Fibroblast of villous mesenchyme (primary cell): ENCODE data around the gene TCF12. TPM values are rescaled to one million over a fixed set of nuclear protein-coding genes. Genes with fewer than 3 reads are reported as not detected.
A peak's percentile ranks its signal among the peaks of the same experiment; 100 is the strongest.

Experiments
- DNase-seq: peaks from one replicate; pipeline ENCODE4 v3.0.0-alpha.2; 2010; ENCODE audit warnings: low read depth
- H3K4me3 ChIP-seq: 2 replicates; pipeline ENCODE4 v1.5.1; 2011; ENCODE audit warnings: low read depth, mild to moderate bottlenecking, low read length
- total RNA-seq: library from RNA; depleted of rRNA; stranded (reverse); fragments of >200 nt; gene quantifications from 2 replicates; pipeline ENCODE4 v1.2.3, GENCODE V29; 2012
- TF ChIP-seq, protein P1 (sequence below): IDR thresholded peaks from 2 replicates; pipeline ENCODE4 v1.5.1; 2012; ENCODE audit warnings: low read depth, mild to moderate bottlenecking, low read length; ENCODE audit not compliant: insufficient read depth

The TCF12 gene
- total RNA-seq, 1 donor: 110 TPM

DNA sequence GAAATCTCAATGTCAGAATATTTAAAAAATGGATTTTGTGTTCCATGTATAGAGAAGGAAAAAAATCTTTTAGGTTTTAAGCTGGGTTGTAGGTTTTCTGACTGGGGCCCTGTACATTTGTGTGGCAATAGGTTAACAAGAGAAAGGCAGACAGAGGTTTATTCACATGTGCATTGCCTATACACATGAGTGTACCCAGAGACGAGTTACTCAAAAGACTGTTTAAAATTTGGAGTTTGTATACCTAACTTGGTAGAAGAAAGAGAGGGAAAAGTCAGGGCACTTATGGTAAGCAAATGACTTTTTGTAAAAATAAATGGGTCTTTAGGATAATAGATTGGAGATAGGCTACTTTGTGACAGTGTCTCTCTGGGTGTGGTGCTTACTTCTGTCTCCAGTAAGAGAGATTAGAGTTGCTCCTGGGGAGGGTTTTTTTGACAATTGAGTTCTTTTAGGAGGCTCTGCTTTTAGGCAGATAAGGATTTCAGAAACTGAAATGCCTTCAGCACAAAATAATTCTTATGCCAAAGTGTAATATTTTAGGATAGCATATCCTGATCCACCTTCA is 225.2 kb downstream of the TCF12 start:
- TF ChIP-seq, protein P1, sequence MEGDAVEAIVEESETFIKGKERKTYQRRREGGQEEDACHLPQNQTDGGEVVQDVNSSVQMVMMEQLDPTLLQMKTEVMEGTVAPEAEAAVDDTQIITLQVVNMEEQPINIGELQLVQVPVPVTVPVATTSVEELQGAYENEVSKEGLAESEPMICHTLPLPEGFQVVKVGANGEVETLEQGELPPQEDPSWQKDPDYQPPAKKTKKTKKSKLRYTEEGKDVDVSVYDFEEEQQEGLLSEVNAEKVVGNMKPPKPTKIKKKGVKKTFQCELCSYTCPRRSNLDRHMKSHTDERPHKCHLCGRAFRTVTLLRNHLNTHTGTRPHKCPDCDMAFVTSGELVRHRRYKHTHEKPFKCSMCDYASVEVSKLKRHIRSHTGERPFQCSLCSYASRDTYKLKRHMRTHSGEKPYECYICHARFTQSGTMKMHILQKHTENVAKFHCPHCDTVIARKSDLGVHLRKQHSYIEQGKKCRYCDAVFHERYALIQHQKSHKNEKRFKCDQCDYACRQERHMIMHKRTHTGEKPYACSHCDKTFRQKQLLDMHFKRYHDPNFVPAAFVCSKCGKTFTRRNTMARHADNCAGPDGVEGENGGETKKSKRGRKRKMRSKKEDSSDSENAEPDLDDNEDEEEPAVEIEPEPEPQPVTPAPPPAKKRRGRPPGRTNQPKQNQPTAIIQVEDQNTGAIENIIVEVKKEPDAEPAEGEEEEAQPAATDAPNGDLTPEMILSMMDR: no peak
- H3K4me3 ChIP-seq: no peak overlapping the region
- DNase-seq: no peak

DNA sequence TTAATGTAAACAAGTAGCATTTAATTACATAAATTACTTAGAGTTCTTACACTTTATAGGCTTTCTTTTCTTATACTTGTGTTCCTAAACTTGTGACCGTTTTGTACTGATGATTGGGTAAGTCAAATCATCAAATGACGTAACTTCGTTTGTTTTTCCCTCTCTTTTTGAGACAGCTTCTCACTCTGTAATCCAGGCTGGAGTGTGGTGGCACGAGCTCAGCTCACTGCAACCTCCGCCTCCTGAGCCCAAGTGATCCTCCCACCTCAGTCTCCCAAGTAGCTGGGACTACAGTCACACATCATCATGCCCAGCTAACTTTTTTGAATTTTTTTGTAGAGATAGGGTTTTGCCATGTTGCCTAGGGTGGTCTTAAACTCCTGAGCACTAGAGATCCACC is 226.0 kb downstream of the TCF12 start:
- TF ChIP-seq, protein P1: no peak
- no peak for DNase-seq

DNA sequence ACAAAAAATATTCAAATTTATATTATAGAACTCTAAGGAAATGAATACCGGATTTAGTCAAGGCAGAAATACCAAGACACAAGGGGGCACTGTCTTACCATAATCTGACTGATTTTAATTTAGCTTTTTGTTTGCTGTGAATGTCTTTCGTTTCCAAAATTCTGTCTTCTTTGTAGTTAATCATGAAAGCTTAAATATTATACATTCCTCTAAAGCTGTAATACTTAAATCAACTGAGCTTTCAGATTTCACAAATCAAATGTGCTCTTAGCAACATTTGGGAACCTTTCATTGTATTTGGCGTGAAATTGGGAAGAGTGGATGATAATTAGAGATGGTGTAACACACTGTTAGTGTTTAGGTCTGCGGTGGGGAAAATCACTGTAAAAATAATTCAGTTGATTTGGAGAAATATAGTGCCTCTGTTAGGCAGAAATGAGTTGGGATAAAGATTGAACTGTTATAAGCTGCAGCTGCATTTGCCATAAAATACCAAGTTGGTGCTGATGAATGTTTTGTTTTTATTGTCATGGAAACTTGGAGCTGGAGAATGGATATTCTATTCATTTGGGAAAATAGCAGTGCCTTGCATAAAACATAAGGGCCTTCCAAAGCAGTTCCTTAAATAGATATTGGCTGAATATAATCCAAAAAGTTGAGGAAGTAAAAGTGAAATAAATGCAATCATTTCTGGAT is 228.2 kb downstream of the TCF12 start:
- no peak overlapping the region for H3K4me3 ChIP-seq
- peak; percentile 74 for DNase-seq

More for the DNA sequence above, 226.0 kb downstream of the TCF12 start:
- no peak overlapping the region for H3K4me3 ChIP-seq

DNA sequence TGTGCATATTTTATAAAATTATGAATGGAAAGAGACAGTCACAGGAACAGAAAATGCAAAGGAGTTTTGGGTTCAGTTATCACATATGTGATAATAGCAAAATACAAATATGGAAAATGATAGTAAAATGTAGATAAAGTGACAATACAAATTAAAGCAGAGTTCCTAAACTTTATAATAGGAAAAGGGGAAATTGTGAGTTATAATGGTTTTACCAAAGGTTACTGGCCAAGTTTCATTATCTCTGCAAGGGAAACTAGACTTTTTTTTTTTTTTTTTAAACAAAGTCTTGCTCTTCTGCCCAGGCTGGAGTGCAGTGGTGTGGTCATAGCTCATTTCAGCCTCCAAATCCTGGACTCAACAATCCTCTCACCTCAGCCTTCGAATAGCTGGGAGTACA is 229.2 kb downstream of the TCF12 start:
- TF ChIP-seq, protein P1: no peak
- no peak for DNase-seq
- no peak overlapping the region for H3K4me3 ChIP-seq

More for the DNA sequence above, 228.2 kb downstream of the TCF12 start:
- TF ChIP-seq, protein P1: peak; percentile 62

DNA sequence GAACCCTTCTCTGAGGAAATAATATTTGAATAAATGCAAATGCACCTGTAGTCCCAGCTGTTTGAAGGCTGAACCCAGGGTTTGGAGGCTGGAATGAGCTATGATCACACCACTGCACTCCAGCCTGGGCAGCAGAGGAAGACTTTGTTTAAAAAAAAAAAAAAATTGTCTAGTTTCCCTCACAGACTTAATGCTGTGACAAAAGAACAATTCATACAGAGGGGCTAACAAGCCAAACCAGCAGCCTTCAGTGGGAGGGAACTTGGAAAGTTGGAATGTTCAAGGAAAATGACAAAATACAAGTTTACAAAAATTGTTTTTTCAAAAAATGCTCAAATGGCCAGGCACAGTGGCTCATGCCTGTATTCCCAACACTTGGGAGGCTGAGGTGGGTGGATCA is 229.8 kb downstream of the TCF12 start:
- DNase-seq: no peak
- TF ChIP-seq, protein P1: no peak
- no peak overlapping the region for H3K4me3 ChIP-seq

DNA sequence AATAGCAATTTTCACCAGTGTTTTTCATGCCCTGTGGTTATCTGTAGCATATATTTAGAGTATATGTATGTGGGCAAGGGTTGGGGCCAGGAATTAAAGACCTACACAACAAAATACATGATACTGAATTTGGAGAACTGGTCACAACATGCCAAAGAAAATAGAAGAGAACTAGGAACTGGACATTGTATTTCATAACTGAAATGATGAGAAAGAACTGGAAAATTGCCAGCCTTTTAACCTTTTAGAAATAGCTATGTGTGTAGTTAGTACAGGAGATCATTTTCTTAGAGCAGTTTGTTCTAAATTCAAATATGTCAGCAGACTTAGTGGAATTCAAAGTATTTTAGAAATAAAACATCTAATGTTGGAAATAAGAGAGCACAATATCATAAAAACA is 230.8 kb downstream of the TCF12 start:
- TF ChIP-seq, protein P1: no peak
- no peak overlapping the region for H3K4me3 ChIP-seq
- peak; percentile 48 for DNase-seq
